NCI-H2029 treated with DMSO at 0.1 percent for 48 hours (cell line): Measurements from ENCODE around the gene BMP2K.

ENCODE experiments used
- DNase-seq: peaks from one replicate; lab custom pipeline; 2025; lab: John Stamatoyannopoulos, UW

Gene BMP2K

GRCh38 chr4:78776079-78776728, at the start of gene BMP2K:
Gene BMP2K (plus strand): TSS chr4:78776350. CDS start chr4:78776544, 194 bp downstream.
- no peak for DNase-seq

GRCh38 chr4:78726546-78726945, 49.6 kb upstream of the BMP2K start:
- DNase-seq, result no peak

- no peak for DNase-seq
Observed at GRCh38 chr4:78732332-78733104, 43.6 kb upstream of the BMP2K start.

- no peak for DNase-seq
Observed at GRCh38 chr4:78734441-78735162, 41.5 kb upstream of the BMP2K start.

GRCh38 chr4:78735697-78736096, 40.5 kb upstream of the BMP2K start:
- no peak for DNase-seq

GRCh38 chr4:78737035-78737434, 39.1 kb upstream of the BMP2K start:
- no peak for DNase-seq

- DNase-seq, result no peak
Observed at GRCh38 chr4:78737973-78738372, 38.2 kb upstream of the BMP2K start.

GRCh38 chr4:78742300-78742699, 33.9 kb upstream of the BMP2K start:
- DNase-seq, result no peak

GRCh38 chr4:78747475-78747922, 28.7 kb upstream of the BMP2K start:
- no peak for DNase-seq

- DNase-seq, result no peak
Observed at GRCh38 chr4:78748381-78748780, 27.8 kb upstream of the BMP2K start.

- no peak for DNase-seq
Observed at GRCh38 chr4:78749258-78749971, 26.7 kb upstream of the BMP2K start.

- no peak for DNase-seq
Observed at GRCh38 chr4:78749972-78750727, 26.0 kb upstream of the BMP2K start.

- DNase-seq, result no peak
Observed at GRCh38 chr4:78753091-78753490, 23.1 kb upstream of the BMP2K start.

GRCh38 chr4:78754872-78755271, 21.3 kb upstream of the BMP2K start:
- DNase-seq, result no peak

GRCh38 chr4:78756137-78756536, 20.0 kb upstream of the BMP2K start:
- no peak for DNase-seq

- DNase-seq, result no peak
Observed at GRCh38 chr4:78756776-78757175, 19.4 kb upstream of the BMP2K start.

GRCh38 chr4:78757574-78757973, 18.6 kb upstream of the BMP2K start:
- no peak for DNase-seq

GRCh38 chr4:78758085-78758484, 18.1 kb upstream of the BMP2K start:
- DNase-seq, result no peak

GRCh38 chr4:78762529-78762928, 13.6 kb upstream of the BMP2K start:
- no peak for DNase-seq

- no peak for DNase-seq
Observed at GRCh38 chr4:78763251-78763650, 12.9 kb upstream of the BMP2K start.

- DNase-seq, result no peak
Observed at GRCh38 chr4:78763763-78764387, 12.3 kb upstream of the BMP2K start.
